ENCODE results near the gene STMP1.

DNA sequence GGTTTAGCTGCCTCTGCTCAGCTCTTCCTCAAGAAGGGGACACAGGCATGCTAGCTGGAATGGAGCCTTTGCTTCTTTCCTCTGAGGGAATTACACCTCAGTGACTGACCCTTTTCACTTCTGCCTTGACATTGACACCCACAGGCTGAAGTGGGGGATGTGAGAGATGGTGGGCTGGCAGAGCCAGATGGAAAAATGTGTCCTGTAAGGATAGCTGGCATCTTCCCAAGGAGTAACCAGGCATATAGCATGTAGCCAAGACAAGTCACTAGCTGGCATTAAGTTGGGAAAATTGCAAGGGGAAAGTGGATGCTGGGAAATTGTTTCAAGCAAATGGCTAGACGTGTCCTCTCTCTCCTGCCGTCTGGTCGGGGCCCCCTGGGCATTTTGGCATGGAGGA lies 19.9 kb downstream of the STMP1 start:
- TF ChIP-seq, protein P1, sequence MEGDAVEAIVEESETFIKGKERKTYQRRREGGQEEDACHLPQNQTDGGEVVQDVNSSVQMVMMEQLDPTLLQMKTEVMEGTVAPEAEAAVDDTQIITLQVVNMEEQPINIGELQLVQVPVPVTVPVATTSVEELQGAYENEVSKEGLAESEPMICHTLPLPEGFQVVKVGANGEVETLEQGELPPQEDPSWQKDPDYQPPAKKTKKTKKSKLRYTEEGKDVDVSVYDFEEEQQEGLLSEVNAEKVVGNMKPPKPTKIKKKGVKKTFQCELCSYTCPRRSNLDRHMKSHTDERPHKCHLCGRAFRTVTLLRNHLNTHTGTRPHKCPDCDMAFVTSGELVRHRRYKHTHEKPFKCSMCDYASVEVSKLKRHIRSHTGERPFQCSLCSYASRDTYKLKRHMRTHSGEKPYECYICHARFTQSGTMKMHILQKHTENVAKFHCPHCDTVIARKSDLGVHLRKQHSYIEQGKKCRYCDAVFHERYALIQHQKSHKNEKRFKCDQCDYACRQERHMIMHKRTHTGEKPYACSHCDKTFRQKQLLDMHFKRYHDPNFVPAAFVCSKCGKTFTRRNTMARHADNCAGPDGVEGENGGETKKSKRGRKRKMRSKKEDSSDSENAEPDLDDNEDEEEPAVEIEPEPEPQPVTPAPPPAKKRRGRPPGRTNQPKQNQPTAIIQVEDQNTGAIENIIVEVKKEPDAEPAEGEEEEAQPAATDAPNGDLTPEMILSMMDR (IDR thresholded peaks at IDR 0.05): no peak
- no peak for TF ChIP-seq POLR2AphosphoS5 (IDR thresholded peaks at IDR 0.05; ENCODE audit: insufficient read depth in 1 of 2, low read depth in 1 of 2)

Measured in vagina (tissue), 2 donors.